ENCODE data around the gene CDH12.

- TF ChIP-seq TAF1 (IDR thresholded peaks at IDR 0.05; ENCODE audit: low read depth, low read length) = no peak
- no peak for TF ChIP-seq PAX5 (IDR thresholded peaks at IDR 0.05; ENCODE audit: insufficient read depth, low read length, severe bottlenecking)
- no peak for TF ChIP-seq SPI1 (IDR thresholded peaks at IDR 0.05; ENCODE audit: low read depth, low read length)
Observed at GRCh38 chr5:22650511-22650910, 202.6 kb downstream of the CDH12 start.

All from GM12891 (cell line).